NCI-H774 (cell line): ENCODE data around the gene ITGBL1.
"Not testable (repeated sequence)": the region's sequence is repeated elsewhere in the genome, so short reads cannot be mapped to it uniquely, and the experiment has no call there.

ENCODE experiments used
- DNase-seq: peaks from one replicate; lab custom pipeline; 2025; lab: John Stamatoyannopoulos, UW

ITGBL1 gene

DNA sequence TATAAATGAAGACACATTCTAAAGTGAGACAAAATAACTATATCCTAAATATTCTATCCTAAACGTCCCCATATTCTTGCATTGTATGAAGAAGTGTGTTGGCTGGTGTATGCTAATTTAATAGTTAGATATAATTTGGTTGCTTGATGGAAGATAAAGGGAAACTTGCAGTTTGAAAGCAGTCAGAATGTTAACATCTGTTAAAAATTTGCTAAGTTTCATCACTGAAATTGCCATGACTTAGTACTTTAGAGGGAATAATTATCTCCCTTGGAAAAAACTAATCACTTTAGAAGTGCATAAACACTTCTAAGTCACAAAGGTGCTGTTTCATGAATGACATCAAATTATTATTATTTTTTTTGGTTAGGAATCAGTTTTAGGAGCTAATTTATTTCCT lies 61.6 kb downstream of the ITGBL1 start:
- no peak for DNase-seq

DNA sequence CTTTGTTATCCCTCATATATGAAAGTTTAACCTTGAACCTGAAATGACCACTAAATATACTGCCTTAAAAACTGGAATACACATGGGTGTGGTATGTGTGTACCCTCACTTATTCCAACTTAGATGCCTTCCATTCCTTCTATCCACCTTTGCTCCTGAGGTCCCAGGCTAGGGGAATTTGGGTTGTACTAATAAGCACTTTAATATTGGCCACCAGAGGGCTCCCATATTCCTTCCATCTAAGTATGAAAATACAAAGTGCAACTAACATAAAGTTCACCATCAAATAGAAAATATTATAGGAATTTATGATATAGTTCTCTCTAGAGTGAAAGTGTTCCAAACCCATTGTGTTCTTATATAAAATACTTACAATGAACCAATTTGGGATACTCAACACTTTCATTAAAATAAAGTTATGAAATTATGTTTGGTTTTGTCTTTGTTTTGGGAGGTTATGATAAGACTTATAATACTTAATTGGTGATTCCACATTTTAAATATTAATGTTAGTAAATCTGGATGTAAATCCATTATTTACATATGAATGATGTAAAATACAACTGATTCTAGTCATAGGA lies 62.3 kb downstream of the ITGBL1 start:
- peak; percentile 16 for DNase-seq

GRCh38 chr13:101515504-101515903 lies 63.0 kb downstream of the ITGBL1 start:
- no peak for DNase-seq

DNA sequence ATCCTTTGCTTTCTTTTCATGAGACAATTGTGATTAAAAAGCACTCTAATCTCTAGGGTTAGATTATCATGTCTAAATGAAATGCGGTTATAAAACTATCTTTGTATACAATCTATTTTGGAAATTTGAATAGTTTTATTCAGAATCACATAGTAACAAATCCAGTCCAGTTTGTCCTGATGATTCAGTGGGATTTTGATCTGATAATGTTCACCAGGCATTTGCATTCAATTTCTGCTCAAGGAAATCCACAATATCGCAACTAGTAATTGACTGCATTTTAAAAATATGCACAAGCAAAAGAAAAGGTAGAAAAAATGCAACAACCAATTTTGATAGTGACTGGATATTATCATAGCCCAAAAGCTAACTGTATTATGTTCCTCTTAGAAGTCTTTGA lies 63.8 kb downstream of the ITGBL1 start:
- no peak for DNase-seq

GRCh38 chr13:101520672-101521071 lies 68.2 kb downstream of the ITGBL1 start:
- no peak for DNase-seq

DNA sequence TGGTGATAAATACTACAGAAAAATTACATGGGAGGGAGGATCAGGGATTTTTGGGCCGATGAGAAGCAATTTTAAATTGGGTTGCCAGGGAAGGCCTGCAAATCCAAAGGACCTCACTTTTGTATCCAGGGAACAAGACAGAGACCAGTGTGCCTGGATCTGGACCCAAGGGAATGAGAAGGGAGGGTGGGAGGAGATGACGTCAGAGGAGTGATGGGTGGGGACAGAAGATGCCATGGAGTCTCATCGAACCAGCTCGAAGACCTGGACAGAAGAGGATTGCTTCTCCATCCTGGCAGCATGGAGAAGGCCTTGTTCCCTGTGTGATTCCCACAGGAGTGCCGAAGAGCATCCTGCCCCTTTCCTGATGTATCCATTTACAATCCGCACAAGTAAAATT lies 68.9 kb downstream of the ITGBL1 start:
- no peak for DNase-seq

GRCh38 chr13:101522607-101523006 lies 70.1 kb downstream of the ITGBL1 start:
- DNase-seq = no peak

DNA sequence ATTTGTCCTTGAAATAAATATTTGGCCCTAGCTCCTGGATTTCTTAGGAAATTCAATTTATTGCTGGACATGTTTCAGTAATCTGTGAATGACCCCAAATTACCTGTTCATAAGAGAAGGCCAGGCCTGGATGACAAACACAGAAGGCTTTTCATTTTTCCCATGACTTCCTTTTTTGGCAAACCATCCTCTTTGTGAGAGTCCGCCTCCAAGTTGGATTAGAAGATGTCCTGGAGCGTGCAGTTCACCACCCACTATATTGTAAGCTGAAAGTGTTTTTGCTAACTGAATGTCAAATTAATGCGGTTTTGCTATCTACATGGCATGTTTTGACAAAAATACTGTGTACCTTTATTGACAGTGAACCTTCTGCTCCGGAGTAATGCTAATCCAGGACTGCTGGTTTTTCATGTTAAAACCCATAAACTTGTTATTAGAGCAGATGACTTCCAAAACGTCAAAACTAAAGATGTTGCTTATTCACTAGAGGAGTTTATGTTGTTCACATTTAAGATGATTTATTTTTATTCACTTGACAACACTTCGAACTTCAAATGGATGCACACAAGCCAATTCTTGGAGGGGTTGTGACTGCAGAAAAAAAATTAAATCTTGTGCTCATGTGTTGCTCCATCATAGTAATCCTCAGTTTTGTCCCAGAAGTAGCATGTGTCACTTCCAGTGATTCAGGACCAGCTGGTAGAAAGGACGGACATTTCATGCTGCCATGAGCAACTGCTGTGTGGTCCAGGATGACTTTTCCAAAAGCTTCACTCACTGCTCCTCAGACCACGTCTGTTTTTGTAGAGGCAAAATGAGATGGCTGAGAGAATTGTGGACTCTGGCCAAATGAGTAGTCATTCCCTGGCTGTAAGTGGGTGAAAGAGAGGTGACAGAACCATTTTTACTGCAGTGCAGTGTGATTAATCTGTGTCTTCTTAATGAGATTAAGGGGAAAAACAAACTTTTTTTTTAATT lies 71.0 kb downstream of the ITGBL1 start:
- DNase-seq = no peak

- DNase-seq = no peak
Measured at GRCh38 chr13:101527130-101527529, 74.7 kb downstream of the ITGBL1 start.

GRCh38 chr13:101529422-101529821 lies 76.9 kb downstream of the ITGBL1 start:
- no peak for DNase-seq

GRCh38 chr13:101530293-101530692 lies 77.8 kb downstream of the ITGBL1 start:
- DNase-seq = no peak

DNA sequence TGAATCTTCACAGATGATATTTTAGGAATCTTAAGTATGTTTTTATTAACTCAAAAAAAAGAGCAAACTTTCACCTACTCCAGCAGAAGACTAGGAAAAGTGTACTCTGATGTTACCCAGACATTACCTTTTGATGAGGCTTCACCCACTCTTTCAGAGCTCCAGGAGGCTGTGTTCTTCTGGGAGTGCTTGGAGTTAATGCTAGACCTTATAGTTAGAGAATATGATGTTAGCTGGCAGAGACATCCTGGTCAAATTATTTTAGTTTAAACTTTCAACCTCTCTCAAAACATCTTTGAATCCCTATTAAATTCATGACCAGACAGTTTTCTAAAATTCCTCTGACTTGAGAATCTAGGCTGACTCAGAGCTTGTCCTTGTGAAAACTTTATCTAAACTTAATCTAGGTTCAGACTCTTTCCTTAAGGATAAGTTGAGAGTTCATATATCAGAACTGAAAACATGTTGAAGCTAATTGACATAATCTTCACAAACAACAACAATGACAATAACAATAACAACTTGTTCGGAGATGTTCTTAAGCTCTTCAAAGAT lies 82.8 kb downstream of the ITGBL1 start:
- DNase-seq = no peak

- DNase-seq = no peak
Measured at GRCh38 chr13:101536079-101536478, 83.6 kb downstream of the ITGBL1 start.

GRCh38 chr13:101544544-101544943 lies 92.1 kb downstream of the ITGBL1 start:
- not testable (repeated sequence) for DNase-seq

DNA sequence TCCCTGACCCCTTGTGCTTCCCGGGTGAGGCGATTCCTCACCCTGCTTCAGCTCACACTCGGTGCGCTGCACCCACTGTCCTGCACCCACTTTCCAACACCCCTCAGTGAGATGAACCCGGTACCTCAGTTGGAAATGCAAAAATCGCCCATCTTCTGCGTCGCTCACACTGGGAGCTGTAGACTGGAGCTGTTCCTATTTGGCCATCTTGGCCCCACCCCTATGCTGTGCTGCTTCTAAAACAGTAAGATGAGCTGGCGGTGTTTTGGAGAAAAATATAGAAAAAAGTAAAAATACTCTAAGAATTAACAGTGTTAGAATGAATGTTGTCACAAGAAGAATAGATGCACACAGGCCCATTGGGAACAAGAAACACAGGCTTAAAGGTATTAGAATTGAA lies 92.5 kb downstream of the ITGBL1 start:
- DNase-seq = no peak

DNA sequence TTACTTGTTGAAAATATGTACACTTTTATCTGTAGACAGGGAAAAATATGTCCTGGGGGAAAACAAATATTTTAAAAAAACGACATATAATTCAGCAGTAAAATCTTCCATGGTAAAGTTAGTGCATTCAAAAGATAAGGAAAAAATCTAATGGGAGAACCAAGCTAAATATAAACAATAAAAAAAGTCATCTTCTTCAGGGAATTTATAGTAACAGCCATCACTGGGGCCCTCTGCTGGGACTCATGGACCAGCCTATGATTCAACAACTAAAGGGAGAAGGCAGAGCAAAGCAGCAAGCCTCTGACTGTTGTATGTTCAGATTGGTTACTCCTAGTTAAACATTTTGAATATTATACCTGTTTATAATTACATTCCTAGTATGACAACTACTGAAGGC lies 93.0 kb downstream of the ITGBL1 start:
- no peak for DNase-seq

GRCh38 chr13:101552286-101552685 lies 99.8 kb downstream of the ITGBL1 start:
- no peak for DNase-seq

- DNase-seq = no peak
Measured at GRCh38 chr13:101552786-101553185, 100.3 kb downstream of the ITGBL1 start.

- no peak for DNase-seq
Measured at GRCh38 chr13:101554420-101555125, 102.1 kb downstream of the ITGBL1 start.

GRCh38 chr13:101555610-101556009 lies 103.1 kb downstream of the ITGBL1 start:
- no peak for DNase-seq

DNA sequence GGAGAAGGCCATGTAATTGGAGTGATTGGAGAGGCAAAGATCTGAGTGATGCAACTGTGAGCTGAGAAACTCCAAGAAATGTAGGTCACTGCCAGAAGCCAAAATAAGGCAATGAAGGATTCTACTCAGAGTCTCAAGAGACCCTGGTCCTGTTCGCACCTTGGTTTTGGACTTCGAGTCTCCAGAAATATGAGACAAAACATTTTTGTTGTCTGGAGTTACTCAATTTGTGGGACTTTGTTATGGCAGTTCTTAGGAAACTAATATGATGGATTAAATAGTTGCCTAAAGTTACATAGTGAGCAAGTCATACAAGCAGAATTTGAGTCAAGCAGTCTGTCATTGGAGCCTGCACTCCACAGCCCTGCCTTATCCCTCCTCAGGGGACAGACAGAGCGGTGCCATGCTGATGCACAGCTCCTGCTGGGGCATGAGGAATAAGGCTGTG lies 104.2 kb downstream of the ITGBL1 start:
- DNase-seq = no peak

DNA sequence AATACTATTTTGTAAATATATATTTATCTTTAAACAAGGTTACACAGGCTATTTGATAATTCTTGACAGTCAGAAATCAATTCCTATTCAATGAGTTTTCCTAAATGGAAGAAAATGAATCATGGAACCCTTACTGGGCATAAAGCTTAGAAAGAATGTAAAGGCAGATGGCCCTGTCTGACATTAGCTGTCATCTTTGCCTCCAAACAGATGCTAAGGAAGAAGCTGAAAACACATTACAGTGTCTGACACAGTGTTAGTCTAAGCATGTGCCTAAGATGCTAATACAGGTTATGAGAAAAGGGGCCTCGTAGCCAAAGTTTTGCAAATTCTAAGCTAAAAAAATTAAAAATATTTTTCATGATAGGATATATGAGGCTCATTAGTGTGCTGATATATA lies 112.8 kb downstream of the ITGBL1 start:
- no peak for DNase-seq
